ENCODE results near the gene PAK6.

PAK6 gene

GRCh38 chr15:40256638-40257235 is 17.9 kb downstream of the PAK6 start:
- H3K4me1 ChIP-seq (ENCODE audit: insufficient read depth, low read length): peaks cover 24% of the 10 kb centered on the region
- H3K36me3 ChIP-seq (ENCODE audit: insufficient read depth, low read length): no peaks in the 10 kb centered on the region
- no peak overlapping the region for H3K9ac ChIP-seq (ENCODE audit: low read depth, low read length)

GRCh38 chr15:40257656-40258450 is 19.0 kb downstream of the PAK6 start:
- Histone ChIP-seq H3K9me3 (ENCODE audit: control insufficient read depth, insufficient read depth, low read length) (no peaks in the 10 kb centered on the region), H3K4me1 (ENCODE audit: insufficient read depth, low read length) (peaks cover 24% of the 10 kb centered on the region), H3K9ac (ENCODE audit: low read depth, low read length) (no peak overlapping the region), H3K36me3 (ENCODE audit: insufficient read depth, low read length) (no peaks in the 10 kb centered on the region)

More at GRCh38 chr15:40256638-40257235, 17.9 kb downstream of the PAK6 start:
- no peaks in the 10 kb centered on the region for H3K9me3 ChIP-seq (ENCODE audit: control insufficient read depth, insufficient read depth, low read length)

GRCh38 chr15:40258544-40258943 is 19.7 kb downstream of the PAK6 start:
- no peaks in the 10 kb centered on the region for H3K36me3 ChIP-seq (ENCODE audit: insufficient read depth, low read length)
- no peaks in the 10 kb centered on the region for H3K9me3 ChIP-seq (ENCODE audit: control insufficient read depth, insufficient read depth, low read length)
- H3K9ac ChIP-seq (ENCODE audit: low read depth, low read length): no peak overlapping the region
- peaks cover 27% of the 10 kb centered on the region for H3K4me1 ChIP-seq (ENCODE audit: insufficient read depth, low read length)

GRCh38 chr15:40259021-40259420 is 20.2 kb downstream of the PAK6 start:
- no peaks in the 10 kb centered on the region for H3K9me3 ChIP-seq (ENCODE audit: control insufficient read depth, insufficient read depth, low read length)
- no peak overlapping the region for H3K9ac ChIP-seq (ENCODE audit: low read depth, low read length)
- H3K36me3 ChIP-seq (ENCODE audit: insufficient read depth, low read length): no peaks in the 10 kb centered on the region
- peaks cover 27% of the 10 kb centered on the region for H3K4me1 ChIP-seq (ENCODE audit: insufficient read depth, low read length)

- H3K4me1 ChIP-seq (ENCODE audit: insufficient read depth, low read length): peaks cover 23% of the 10 kb centered on the region
- no peak overlapping the region for H3K9ac ChIP-seq (ENCODE audit: low read depth, low read length)
- H3K9me3 ChIP-seq (ENCODE audit: control insufficient read depth, insufficient read depth, low read length): no peaks in the 10 kb centered on the region
- no peaks in the 10 kb centered on the region for H3K36me3 ChIP-seq (ENCODE audit: insufficient read depth, low read length)
Measured at GRCh38 chr15:40263024-40263754, 24.3 kb downstream of the PAK6 start.

- Histone ChIP-seq H3K36me3 (ENCODE audit: insufficient read depth, low read length) (no peaks in the 10 kb centered on the region), H3K9me3 (ENCODE audit: control insufficient read depth, insufficient read depth, low read length) (no peaks in the 10 kb centered on the region), H3K9ac (ENCODE audit: low read depth, low read length) (no peak overlapping the region), H3K4me1 (ENCODE audit: insufficient read depth, low read length) (peaks cover 13% of the 10 kb centered on the region; the same call in 1 of the 2 replicates)
Measured at GRCh38 chr15:40264321-40265153, 25.7 kb downstream of the PAK6 start.

- no peak overlapping the region for H3K9ac ChIP-seq (ENCODE audit: low read depth, low read length)
- peaks cover 13% of the 10 kb centered on the region; the same call in 1 of the 2 replicates for H3K4me1 ChIP-seq (ENCODE audit: insufficient read depth, low read length)
- no peaks in the 10 kb centered on the region for H3K36me3 ChIP-seq (ENCODE audit: insufficient read depth, low read length)
- no peaks in the 10 kb centered on the region for H3K9me3 ChIP-seq (ENCODE audit: control insufficient read depth, insufficient read depth, low read length)
Measured at GRCh38 chr15:40265355-40265754, 26.5 kb downstream of the PAK6 start.

- Histone ChIP-seq H3K9me3 (ENCODE audit: control insufficient read depth, insufficient read depth, low read length) (no peaks in the 10 kb centered on the region), H3K36me3 (ENCODE audit: insufficient read depth, low read length) (no peaks in the 10 kb centered on the region), H3K9ac (ENCODE audit: low read depth, low read length) (no peak overlapping the region), H3K4me1 (ENCODE audit: insufficient read depth, low read length) (peaks cover 13% of the 10 kb centered on the region; the same call in 1 of the 2 replicates)
Measured at GRCh38 chr15:40265875-40266274, 27.0 kb downstream of the PAK6 start.

GRCh38 chr15:40266828-40267304 is 28.0 kb downstream of the PAK6 start:
- Histone ChIP-seq H3K36me3 (ENCODE audit: insufficient read depth, low read length) (no peaks in the 10 kb centered on the region), H3K4me1 (ENCODE audit: insufficient read depth, low read length) (peaks cover 13% of the 10 kb centered on the region; the same call in 1 of the 2 replicates), H3K9me3 (ENCODE audit: control insufficient read depth, insufficient read depth, low read length) (no peaks in the 10 kb centered on the region), H3K9ac (ENCODE audit: low read depth, low read length) (no peak overlapping the region)

GRCh38 chr15:40267670-40268069 is 28.8 kb downstream of the PAK6 start:
- H3K9me3 ChIP-seq (ENCODE audit: control insufficient read depth, insufficient read depth, low read length): no peaks in the 10 kb centered on the region
- H3K9ac ChIP-seq (ENCODE audit: low read depth, low read length): no peak overlapping the region
- no peaks in the 10 kb centered on the region for H3K36me3 ChIP-seq (ENCODE audit: insufficient read depth, low read length)

GRCh38 chr15:40269604-40270003 is 30.7 kb downstream of the PAK6 start:
- H3K4me1 ChIP-seq (ENCODE audit: insufficient read depth, low read length): peaks cover 10% of the 10 kb centered on the region; the same call in 1 of the 2 replicates
- no peak overlapping the region for H3K9ac ChIP-seq (ENCODE audit: low read depth, low read length)
- H3K36me3 ChIP-seq (ENCODE audit: insufficient read depth, low read length): no peaks in the 10 kb centered on the region
- no peaks in the 10 kb centered on the region for H3K9me3 ChIP-seq (ENCODE audit: control insufficient read depth, insufficient read depth, low read length)

More at GRCh38 chr15:40267670-40268069, 28.8 kb downstream of the PAK6 start:
- H3K4me1 ChIP-seq (ENCODE audit: insufficient read depth, low read length): peaks cover 13% of the 10 kb centered on the region; the same call in 1 of the 2 replicates

GRCh38 chr15:40270246-40270995 is 31.6 kb downstream of the PAK6 start:
- H3K9me3 ChIP-seq (ENCODE audit: control insufficient read depth, insufficient read depth, low read length): no peaks in the 10 kb centered on the region
- no peaks in the 10 kb centered on the region for H3K36me3 ChIP-seq (ENCODE audit: insufficient read depth, low read length)
- no peak overlapping the region for H3K9ac ChIP-seq (ENCODE audit: low read depth, low read length)
- peaks cover 10% of the 10 kb centered on the region; the same call in 1 of the 2 replicates for H3K4me1 ChIP-seq (ENCODE audit: insufficient read depth, low read length)
